IPS DF 6.9 (cell line): ENCODE data around the gene LHX3.

ENCODE experiments used
- DNase-seq: peaks from one replicate; pipeline ENCODE4 v3.0.0-alpha.2; 2013; ENCODE audit warnings: low read depth, low spot score
- H3K27ac ChIP-seq: one replicate; pipeline ENCODE4 v1.5.1; 2013; ENCODE audit warnings: low read length, control low read depth
- H3K27me3 ChIP-seq: 2 replicates; pipeline ENCODE4 v1.6.1; 2013; ENCODE audit warnings: mild to moderate bottlenecking, low read length; ENCODE audit not compliant: control insufficient read depth, insufficient read depth
- H3K36me3 ChIP-seq: 2 replicates; pipeline ENCODE4 v1.6.1; 2013; ENCODE audit warnings: low read length; ENCODE audit not compliant: control insufficient read depth, insufficient read depth
- H3K4me1 ChIP-seq: 2 replicates; pipeline ENCODE4 v1.6.1; 2013; ENCODE audit warnings: low read length; ENCODE audit not compliant: control insufficient read depth, insufficient read depth
- H3K4me3 ChIP-seq: 2 replicates; pipeline ENCODE4 v1.5.1; 2013; ENCODE audit warnings: mild to moderate bottlenecking, low read length
- H3K9me3 ChIP-seq: 2 replicates; pipeline ENCODE4 v1.6.1; 2013; ENCODE audit warnings: low read length, inconsistent platforms; ENCODE audit not compliant: control insufficient read depth, insufficient read depth
- WGBS: extraction: QIAGEN DNeasy Blood & Tissue Kit; methylation state at CpG from one replicate; pipeline ENCODE4 v1.1.7; 2013; ENCODE audit warnings: mixed read lengths, missing lambda C conversion rate; ENCODE audit not compliant: insufficient read length, insufficient coverage; 5-methylcytosine and 5-hydroxymethylcytosine counted together

The LHX3 gene

DNA sequence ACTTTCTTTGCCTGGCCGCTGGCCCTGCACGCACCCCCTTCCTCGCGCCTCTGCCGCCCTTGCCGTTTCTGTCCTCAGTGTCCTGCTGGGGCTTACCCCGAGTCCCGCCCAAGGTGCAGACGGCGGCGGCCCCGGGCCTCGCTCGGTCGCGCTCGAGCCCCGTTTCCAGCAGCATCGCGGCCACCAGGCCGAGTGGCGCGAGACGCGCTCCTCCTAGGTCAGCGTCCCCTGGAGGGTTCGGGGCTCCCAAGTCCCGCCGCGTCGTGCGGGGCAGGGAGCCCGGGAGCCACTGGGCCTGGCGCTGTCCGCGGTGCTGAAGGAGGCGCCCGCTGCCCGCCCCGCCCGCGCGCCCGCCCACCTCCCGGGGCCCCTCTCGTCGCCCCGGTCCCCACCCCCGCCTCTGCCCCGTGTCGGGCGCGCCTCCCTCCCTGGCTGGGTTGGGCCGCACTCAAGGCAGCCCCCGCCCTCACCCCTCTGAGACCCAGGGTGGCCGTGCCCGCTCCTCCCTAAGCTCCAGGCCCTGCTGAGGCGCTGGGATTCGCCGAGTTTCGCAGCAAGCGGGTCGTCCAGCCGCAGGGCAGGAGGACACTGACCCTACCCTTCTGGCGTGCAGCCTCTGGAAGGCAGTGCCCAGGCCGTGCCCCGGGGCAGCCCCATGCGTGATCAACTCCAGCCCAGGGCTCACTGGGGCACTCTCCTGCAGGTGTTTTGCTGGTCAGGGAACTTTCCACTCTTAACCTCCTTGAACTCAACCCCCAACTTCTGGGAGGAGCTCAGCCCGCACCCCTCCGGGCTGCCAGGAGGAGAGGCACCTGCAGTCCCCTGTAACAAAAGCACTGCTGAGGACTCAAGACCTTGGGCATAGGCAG lies at the start of gene LHX3:
TSS of gene LHX3 (minus strand) at position 291 of the 869 bp plus-strand sequence. CDS start at position 175, 116 bp downstream.
- H3K27ac ChIP-seq = no peak within 1 kb of the TSS

DNA sequence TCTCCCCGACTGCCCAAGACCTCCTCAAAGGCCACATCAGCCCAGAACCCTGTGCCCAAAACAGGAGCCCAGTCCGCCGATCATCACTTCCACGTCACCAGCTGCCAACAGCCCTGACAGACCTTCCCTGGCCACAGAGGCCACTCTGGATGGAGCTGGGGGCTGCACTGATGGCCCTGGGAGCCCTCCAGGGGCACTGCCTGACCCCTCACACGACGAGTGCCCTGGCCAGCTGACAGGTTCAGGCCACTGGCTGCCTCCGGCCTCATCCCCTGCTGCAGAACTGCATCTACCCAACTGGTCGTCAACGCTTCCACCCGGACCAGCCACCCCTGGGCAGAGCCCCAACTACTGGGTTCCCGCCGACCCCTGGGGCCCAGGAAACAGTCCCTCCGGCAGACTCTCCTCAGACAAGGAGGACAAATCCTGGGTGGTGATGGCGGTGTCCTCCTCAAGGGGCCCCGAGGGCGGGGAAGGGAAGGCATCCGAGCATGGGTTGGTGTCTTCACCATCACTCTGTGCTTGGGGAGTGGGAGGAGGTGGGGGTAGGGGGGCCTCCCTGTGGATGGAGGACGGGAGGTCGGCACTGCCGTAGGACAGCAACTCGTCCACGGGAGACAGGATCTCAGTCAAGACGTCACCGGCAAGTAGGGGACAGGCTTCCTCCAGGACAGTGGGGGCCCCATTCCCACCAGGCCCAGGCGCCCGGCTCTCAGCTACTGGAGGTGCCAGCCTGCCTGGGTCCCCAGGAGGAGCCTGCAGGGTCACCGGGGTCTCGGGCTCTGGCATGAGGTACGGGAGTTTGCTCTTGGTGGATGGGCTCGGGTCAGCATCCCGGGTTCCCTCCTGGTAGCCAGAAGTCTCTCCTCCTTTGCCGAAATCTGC lies 48.6 kb upstream of the LHX3 start:
- no peaks in the 10 kb centered on the region for H3K4me1 ChIP-seq

More for the DNA sequence above, at the start of gene LHX3:
- WGBS = no CpG with 5 or more reads among the region's 70 CpGs
- Histone ChIP-seq H3K36me3 (peaks cover 2% of the 10 kb centered on the region; the same call in 1 of the 2 replicates), H3K4me3 (no peak within 1 kb of the TSS), H3K4me1 (peaks cover 5% of the 10 kb centered on the region), H3K9me3 (no peaks in the 10 kb centered on the region), H3K27me3 (peaks cover 48% of the 10 kb centered on the region)
- no peak for DNase-seq

DNA sequence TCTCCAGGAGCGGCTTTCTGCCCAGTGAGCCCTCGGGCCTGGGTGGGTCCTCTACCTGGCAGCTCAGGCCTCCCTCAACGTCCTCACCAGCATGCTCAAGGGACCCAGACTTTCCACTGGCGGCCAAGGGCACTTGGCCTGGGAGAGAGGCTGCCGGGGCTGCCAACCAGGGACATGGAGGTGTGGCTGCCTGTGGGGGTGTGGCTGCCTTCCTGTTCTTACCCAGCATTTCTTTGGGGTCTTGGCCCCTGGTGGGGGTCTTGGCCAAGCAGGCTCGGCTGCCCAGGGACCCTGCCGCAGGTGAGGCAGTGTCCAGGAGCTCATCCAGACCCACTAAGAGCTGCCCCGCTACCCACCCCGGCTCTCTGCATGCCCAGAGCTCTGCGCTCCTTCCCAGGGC lies 47.9 kb upstream of the LHX3 start:
- Histone ChIP-seq H3K27ac (no peak overlapping the region), H3K36me3 (no peaks in the 10 kb centered on the region), H3K4me3 (no peak overlapping the region), H3K4me1 (peaks cover 3% of the 10 kb centered on the region), H3K27me3 (no peaks in the 10 kb centered on the region), H3K9me3 (no peaks in the 10 kb centered on the region)
- DNase-seq = no peak
- no CpG with 5 or more reads among the region's 10 CpGs for WGBS

More for the DNA sequence above, 48.6 kb upstream of the LHX3 start:
- no CpG with 5 or more reads among the region's 32 CpGs for WGBS
- no peak for DNase-seq
- no peaks in the 10 kb centered on the region; the same call in 1 of the 2 replicates for H3K36me3 ChIP-seq
- no peaks in the 10 kb centered on the region for H3K27me3 ChIP-seq
- H3K4me3 ChIP-seq = no peak overlapping the region
- H3K9me3 ChIP-seq = no peaks in the 10 kb centered on the region
- H3K27ac ChIP-seq = no peak overlapping the region

DNA sequence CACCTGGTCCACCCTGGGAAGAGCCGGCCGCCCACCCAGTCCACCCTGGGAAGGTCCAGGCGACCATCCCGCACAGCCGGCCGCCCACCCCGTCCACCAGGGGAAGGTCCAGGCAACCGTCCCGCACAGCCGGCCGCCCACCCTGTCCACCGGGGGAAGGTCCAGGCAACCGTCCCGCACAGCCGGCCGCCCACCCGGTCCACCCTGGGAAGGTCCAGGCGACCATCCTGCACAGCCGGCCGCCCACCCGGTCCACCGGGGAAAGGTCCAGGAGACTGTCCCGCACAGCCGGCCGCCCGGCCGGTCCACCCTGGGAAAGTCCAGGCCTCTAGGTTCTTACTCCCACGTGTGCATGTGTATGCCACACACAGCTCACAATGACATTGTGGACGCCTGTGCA lies 47.4 kb upstream of the LHX3 start:
- H3K4me1 ChIP-seq = peaks cover 8% of the 10 kb centered on the region
- H3K27me3 ChIP-seq = no peaks in the 10 kb centered on the region
- no peak for DNase-seq
- H3K36me3 ChIP-seq = no peaks in the 10 kb centered on the region
- H3K9me3 ChIP-seq = no peaks in the 10 kb centered on the region
- no peak overlapping the region for H3K27ac ChIP-seq
- WGBS = no CpG with 5 or more reads among the region's 29 CpGs
- H3K4me3 ChIP-seq = no peak overlapping the region

DNA sequence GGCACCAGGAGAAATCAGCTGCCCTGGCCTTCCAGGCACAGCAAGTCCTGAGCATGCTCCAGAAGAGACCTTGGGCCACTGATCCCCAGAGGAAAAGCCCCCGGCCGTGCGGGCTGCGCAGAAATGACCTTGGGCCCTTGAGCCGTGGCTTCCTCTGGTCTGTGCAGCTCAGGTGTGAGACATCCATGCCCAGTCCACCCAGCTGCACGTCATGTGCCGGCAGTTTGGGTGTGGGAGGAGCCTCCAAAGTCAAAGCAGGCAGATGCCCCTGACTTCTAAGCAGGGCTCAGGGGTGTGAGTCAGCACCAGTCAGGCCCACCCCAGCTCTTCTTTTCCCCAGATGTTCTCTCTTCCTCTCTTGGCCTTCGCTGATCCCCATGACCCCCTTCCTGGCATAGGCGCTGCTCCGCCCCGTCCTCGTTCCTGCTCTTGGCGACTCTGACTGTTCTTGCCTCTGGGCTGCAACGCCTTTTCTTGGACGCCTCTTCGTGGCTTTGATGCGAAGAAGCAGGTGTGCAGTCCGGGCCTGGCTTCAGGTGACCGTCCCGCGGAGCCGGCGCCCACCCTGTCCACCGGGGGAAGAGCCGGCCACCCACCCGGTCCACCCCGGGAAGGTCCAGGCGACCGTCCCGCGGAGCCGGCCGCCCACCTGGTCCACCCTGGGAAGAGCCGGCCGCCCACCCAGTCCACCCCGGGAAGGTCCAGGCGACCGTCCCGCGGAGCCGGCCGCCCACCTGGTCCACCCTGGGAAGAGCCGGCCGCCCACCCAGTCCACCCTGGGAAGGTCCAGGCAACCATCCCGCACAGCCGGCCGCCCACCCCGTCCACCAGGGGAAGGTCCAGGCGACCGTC lies 46.6 kb upstream of the LHX3 start:
- DNase-seq = no peak
- H3K27me3 ChIP-seq = no peaks in the 10 kb centered on the region
- H3K9me3 ChIP-seq = no peaks in the 10 kb centered on the region
- no peak overlapping the region for H3K4me3 ChIP-seq
- WGBS = no CpG with 5 or more reads among the region's 50 CpGs
- H3K36me3 ChIP-seq = no peaks in the 10 kb centered on the region
- H3K27ac ChIP-seq = no peak overlapping the region
- H3K4me1 ChIP-seq = peaks cover 10% of the 10 kb centered on the region

DNA sequence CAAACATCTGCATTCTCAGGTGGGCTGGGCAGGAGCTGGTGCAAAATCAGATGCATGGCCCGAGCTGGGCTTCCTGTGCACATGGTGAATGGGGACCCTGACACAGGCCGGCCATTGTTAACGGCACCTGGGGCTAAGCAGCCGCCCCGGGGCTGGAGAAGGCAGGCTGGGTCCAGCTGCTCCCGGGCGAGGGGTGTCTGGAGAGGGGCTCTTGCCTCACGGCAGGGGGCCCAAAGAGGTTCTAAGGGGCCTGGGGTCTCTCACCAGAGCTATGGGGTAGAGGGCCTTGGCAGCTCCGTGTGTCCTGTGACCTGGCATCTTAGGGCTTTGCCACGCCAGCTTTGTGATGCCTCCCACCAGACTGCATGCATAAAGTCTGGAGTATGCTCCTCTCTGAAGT lies 45.7 kb upstream of the LHX3 start:
- WGBS = no CpG with 5 or more reads among the region's 10 CpGs
- Histone ChIP-seq H3K4me3 (no peak overlapping the region), H3K9me3 (no peaks in the 10 kb centered on the region), H3K27me3 (no peaks in the 10 kb centered on the region), H3K36me3 (no peaks in the 10 kb centered on the region), H3K4me1 (peaks cover 10% of the 10 kb centered on the region), H3K27ac (no peak overlapping the region)
- no peak for DNase-seq

DNA sequence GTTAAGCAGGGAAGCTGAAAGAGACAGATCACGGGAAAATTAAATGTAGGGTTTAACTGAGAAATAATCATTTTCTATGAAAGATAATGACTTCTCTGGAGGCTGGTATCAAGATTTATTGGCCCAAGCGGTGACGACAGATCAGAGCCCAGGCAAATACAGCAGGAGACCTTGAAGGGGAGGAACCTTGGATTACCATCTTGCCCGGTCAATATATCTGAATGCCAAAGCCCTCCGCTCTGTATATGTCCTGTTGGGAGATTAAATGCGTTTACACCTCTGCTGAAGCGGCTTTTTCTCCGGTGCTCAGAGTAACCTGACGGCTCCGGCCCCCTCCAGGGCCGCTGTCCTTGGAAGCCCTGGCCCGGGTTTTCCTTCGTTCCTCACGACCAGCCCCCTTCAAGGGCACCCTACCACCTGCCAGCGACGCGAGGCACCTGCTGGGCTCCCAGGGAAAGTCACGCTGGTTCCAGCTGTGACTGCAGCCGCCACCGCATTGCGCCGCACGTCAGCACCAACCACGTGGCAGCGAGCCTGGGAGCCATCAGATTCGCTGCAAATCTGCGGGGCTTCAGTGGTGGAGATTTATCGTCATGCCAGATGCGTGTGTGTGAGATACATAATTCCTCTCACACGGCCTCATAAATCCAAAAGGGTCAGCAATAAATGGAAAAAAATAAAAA lies 45.1 kb upstream of the LHX3 start:
- no CpG with 5 or more reads among the region's 30 CpGs for WGBS
- peaks cover 10% of the 10 kb centered on the region for H3K4me1 ChIP-seq
- H3K4me3 ChIP-seq = no peak overlapping the region
- no peak for DNase-seq
- H3K36me3 ChIP-seq = no peaks in the 10 kb centered on the region
- no peak overlapping the region for H3K27ac ChIP-seq
- H3K27me3 ChIP-seq = no peaks in the 10 kb centered on the region
- H3K9me3 ChIP-seq = no peaks in the 10 kb centered on the region

DNA sequence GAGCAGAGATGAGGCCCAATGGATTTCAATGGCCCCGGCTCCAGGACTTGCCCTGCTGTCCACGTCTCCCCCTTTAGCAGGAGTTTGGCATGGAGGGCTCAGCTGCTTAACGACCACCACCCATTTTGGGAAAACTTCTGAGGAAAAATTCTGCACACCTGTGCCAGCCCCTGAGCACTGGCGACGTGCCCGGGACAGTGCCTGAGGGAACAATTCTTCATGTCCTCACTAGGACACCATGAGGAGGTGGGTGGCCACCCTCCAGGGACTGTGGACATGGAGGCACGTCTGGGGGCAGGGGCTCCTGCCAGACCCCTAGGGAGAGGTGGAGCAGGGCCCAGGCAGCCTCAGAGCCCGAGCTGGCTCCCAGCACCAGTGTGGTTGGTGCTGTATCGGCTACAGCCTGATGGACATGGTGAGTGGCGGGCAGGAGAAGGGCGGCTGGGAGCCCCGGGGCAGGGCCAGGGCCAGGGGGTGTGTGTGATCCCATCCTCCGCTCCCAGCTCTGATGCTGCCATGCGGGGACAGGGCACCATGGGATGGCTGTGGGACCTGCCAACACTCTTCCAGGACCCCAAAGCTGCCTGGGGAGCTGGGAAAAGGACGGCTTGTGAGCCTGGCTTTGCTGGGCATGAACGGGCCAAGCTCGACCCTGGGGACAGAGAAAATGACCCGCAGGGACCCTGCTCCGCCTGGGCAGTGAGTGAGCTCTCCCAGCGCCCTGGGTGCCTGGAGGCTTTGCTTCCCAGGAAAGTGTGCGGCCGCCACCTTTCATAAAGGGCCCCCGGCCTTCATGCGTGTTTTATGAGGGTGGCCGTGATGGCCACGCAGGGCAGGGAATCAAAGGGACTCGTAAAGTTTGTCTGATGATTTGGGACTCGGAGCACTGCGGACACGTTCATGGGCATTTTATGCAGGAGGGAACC lies 44.3 kb upstream of the LHX3 start:
- no peaks in the 10 kb centered on the region for H3K27me3 ChIP-seq
- no peak overlapping the region for H3K4me3 ChIP-seq
- no CpG with 5 or more reads among the region's 30 CpGs for WGBS
- DNase-seq = no peak
- peaks cover 10% of the 10 kb centered on the region for H3K4me1 ChIP-seq
- no peaks in the 10 kb centered on the region for H3K36me3 ChIP-seq
- H3K9me3 ChIP-seq = no peaks in the 10 kb centered on the region
- no peak overlapping the region for H3K27ac ChIP-seq
